Measurements from ENCODE around the gene SULT1A2. TPM values are rescaled to one million over a fixed set of nuclear protein-coding genes. Genes with fewer than 3 reads are reported as not detected.
"Not testable (repeated sequence)": the region's sequence is repeated elsewhere in the genome, so short reads cannot be mapped to it uniquely, and the experiment has no call there.

Gene SULT1A2
- total RNA-seq, 3 donors from 2014 or later = 0.73 to 1.6 (median 1.3) TPM

- H3K27ac ChIP-seq; H3K4me3 ChIP-seq; DNase-seq (ENCODE audit: low spot score in 2 of 2); intact Hi-C loops (cut with DNase I; ENCODE audit: low total_unique reads); H3K4me1 ChIP-seq; H3K9me3 ChIP-seq; H3K36me3 ChIP-seq; H3K27me3 ChIP-seq: not testable (repeated sequence)
Observed at GRCh38 chr16:28612359-28613280, 15.8 kb upstream of the SULT1A2 start.

GRCh38 chr16:28610595-28611191 is 13.8 kb upstream of the SULT1A2 start:
- Histone ChIP-seq H3K27me3 (no peaks in the 10 kb centered on the region), H3K36me3 (no peaks in the 10 kb centered on the region), H3K4me3 (no peak overlapping the region), H3K9me3 (no peaks in the 10 kb centered on the region), H3K4me1 (peaks cover 0 to 6% of the 10 kb centered on the region in 2 donors), H3K27ac (no peak overlapping the region)
- intact Hi-C loops (cut with DNase I; ENCODE audit: low total_unique reads) = no loop called here
- peak in 1 of 2 donors; percentile 16 for DNase-seq (ENCODE audit: low spot score in 2 of 2)
- TF ChIP-seq POLR2A (IDR thresholded peaks at IDR 0.05) (no peak), POLR2AphosphoS5 (IDR thresholded peaks at IDR 0.05) (no peak), CTCF (IDR thresholded peaks at IDR 0.05) (no peak)

GRCh38 chr16:28609631-28610594 is 13.1 kb upstream of the SULT1A2 start, which contains the start of gene SULT1A1:
Gene SULT1A1, minus strand, starts transcription at chr16:28610044. Its CDS starts 1,189 bp downstream, at chr16:28608855.
- Histone ChIP-seq H3K9me3 (no peaks in the 10 kb centered on the region), H3K36me3 (no peaks in the 10 kb centered on the region), H3K27ac (peak within 1 kb of the TSS; percentile 29 to 39), H3K4me3 (peak within 1 kb of the TSS; percentile 31 to 54 (median 41)), H3K4me1 (peaks cover 0 to 6% of the 10 kb centered on the region in 2 donors), H3K27me3 (no peaks in the 10 kb centered on the region)
- intact Hi-C loops (cut with DNase I; ENCODE audit: low total_unique reads) = no loop called here
- no peak for TF ChIP-seq POLR2A (IDR thresholded peaks at IDR 0.05)
- TF ChIP-seq CTCF (IDR thresholded peaks at IDR 0.05) = no peak
- no peak for TF ChIP-seq POLR2AphosphoS5 (IDR thresholded peaks at IDR 0.05)
- peak; percentile 66 to 81 for DNase-seq (ENCODE audit: low spot score in 2 of 2)

GRCh38 chr16:28608867-28609596 is 12.2 kb upstream of the SULT1A2 start:
- H3K4me3 ChIP-seq = peak overlapping the region; percentile 31 to 54 (median 41)
- H3K27me3 ChIP-seq; H3K36me3 ChIP-seq; DNase-seq (ENCODE audit: low spot score in 2 of 2); H3K4me1 ChIP-seq; intact Hi-C loops (cut with DNase I; ENCODE audit: low total_unique reads); H3K9me3 ChIP-seq: not testable (repeated sequence)
- H3K27ac ChIP-seq = peak overlapping the region; percentile 29 to 39

- intact Hi-C loops (cut with DNase I; ENCODE audit: low total_unique reads); H3K4me1 ChIP-seq; DNase-seq (ENCODE audit: low spot score in 2 of 2); H3K27ac ChIP-seq; H3K27me3 ChIP-seq; H3K4me3 ChIP-seq; H3K9me3 ChIP-seq; H3K36me3 ChIP-seq: not testable (repeated sequence)
Observed at GRCh38 chr16:28608496-28608808, 11.6 kb upstream of the SULT1A2 start.

GRCh38 chr16:28607681-28608495 is 11.0 kb upstream of the SULT1A2 start:
- H3K9me3 ChIP-seq; DNase-seq (ENCODE audit: low spot score in 2 of 2); H3K4me3 ChIP-seq; H3K27me3 ChIP-seq; H3K4me1 ChIP-seq; H3K27ac ChIP-seq; H3K36me3 ChIP-seq; intact Hi-C loops (cut with DNase I; ENCODE audit: low total_unique reads): not testable (repeated sequence)

Data from breast epithelium (tissue), 4 donors.